ENCODE measurements around the gene PCNX2. TPM values are rescaled to one million over a fixed set of nuclear protein-coding genes. Genes with fewer than 3 reads are reported as not detected.

Gene PCNX2
- total RNA-seq, 2 donors from 2014 or later = 23.9 to 39.1 TPM

GRCh38 chr1:233086961-233087881 is 208.3 kb downstream of the PCNX2 start:
- Histone ChIP-seq H3K36me3 (ENCODE audit: control insufficient read depth, insufficient read depth, low read length) (no peaks in the 10 kb centered on the region), H3K9me3 (ENCODE audit: control insufficient read depth, low read length) (no peaks in the 10 kb centered on the region), H3K9ac (ENCODE audit: extremely low read depth, low read length, poor library complexity, severe bottlenecking) (no peak overlapping the region), H3K27ac (ENCODE audit: low read depth, low read length) (no peak overlapping the region), H3K4me1 (ENCODE audit: control insufficient read depth, insufficient read depth, low read length) (no peaks in the 10 kb centered on the region), H3K27me3 (ENCODE audit: control insufficient read depth, insufficient read depth, low read length, poor library complexity, severe bottlenecking) (no peaks in the 10 kb centered on the region), H3K4me3 (ENCODE audit: low read length) (no peak overlapping the region)
- H3K4me1 Mint-ChIP-seq = peaks cover 8% of the 10 kb centered on the region
- no peaks in the 10 kb centered on the region for H3K27me3 Mint-ChIP-seq (ENCODE audit: insufficient read depth)
- WGBS, 2 experiments (ENCODE audit: insufficient coverage in 1 of 2, insufficient read length in 1 of 2) = 81 to 88% methylated on average over 8 to 11 of the region's 11 CpGs
- no peak overlapping the region for H3K27ac Mint-ChIP-seq
- peaks cover 38% of the 10 kb centered on the region for H3K36me3 Mint-ChIP-seq (ENCODE audit: low read depth)
- no peak for DNase-seq
- H3K9me3 Mint-ChIP-seq = no peaks in the 10 kb centered on the region
- TF ChIP-seq CTCF (conservative IDR thresholded peaks at IDR 0.05) = no peak
- H3K4me3 Mint-ChIP-seq = no peak overlapping the region

- H3K27ac Mint-ChIP-seq = no peak overlapping the region
- Histone ChIP-seq H3K9ac (ENCODE audit: extremely low read depth, low read length, poor library complexity, severe bottlenecking) (no peak overlapping the region), H3K27ac (ENCODE audit: low read depth, low read length) (no peak overlapping the region), H3K4me1 (ENCODE audit: control insufficient read depth, insufficient read depth, low read length) (no peaks in the 10 kb centered on the region), H3K27me3 (ENCODE audit: control insufficient read depth, insufficient read depth, low read length, poor library complexity, severe bottlenecking) (no peaks in the 10 kb centered on the region), H3K9me3 (ENCODE audit: control insufficient read depth, low read length) (no peaks in the 10 kb centered on the region), H3K36me3 (ENCODE audit: control insufficient read depth, insufficient read depth, low read length) (no peaks in the 10 kb centered on the region), H3K4me3 (ENCODE audit: low read length) (no peak overlapping the region)
- no peak for DNase-seq
- no peak overlapping the region for H3K4me3 Mint-ChIP-seq
- no peaks in the 10 kb centered on the region for H3K27me3 Mint-ChIP-seq (ENCODE audit: insufficient read depth)
- H3K9me3 Mint-ChIP-seq = no peaks in the 10 kb centered on the region
- TF ChIP-seq CTCF (conservative IDR thresholded peaks at IDR 0.05) = no peak
- H3K4me1 Mint-ChIP-seq = peaks cover 8% of the 10 kb centered on the region
- 80 to 89% methylated on average over 1 to 3 of the region's 3 CpGs for WGBS, 2 experiments (ENCODE audit: insufficient coverage in 1 of 2, insufficient read length in 1 of 2)
- peaks cover 35% of the 10 kb centered on the region for H3K36me3 Mint-ChIP-seq (ENCODE audit: low read depth)
Observed at GRCh38 chr1:233085566-233085965, 210.0 kb downstream of the PCNX2 start.

GRCh38 chr1:233082778-233083550 is 212.6 kb downstream of the PCNX2 start:
- peaks cover 20% of the 10 kb centered on the region for H3K36me3 Mint-ChIP-seq (ENCODE audit: low read depth)
- H3K4me3 ChIP-seq (ENCODE audit: low read length) = no peak overlapping the region
- no peaks in the 10 kb centered on the region for H3K27me3 ChIP-seq (ENCODE audit: control insufficient read depth, insufficient read depth, low read length, poor library complexity, severe bottlenecking)
- no peaks in the 10 kb centered on the region for H3K27me3 Mint-ChIP-seq (ENCODE audit: insufficient read depth)
- H3K9me3 ChIP-seq (ENCODE audit: control insufficient read depth, low read length) = no peaks in the 10 kb centered on the region
- H3K36me3 ChIP-seq (ENCODE audit: control insufficient read depth, insufficient read depth, low read length) = no peaks in the 10 kb centered on the region
- H3K4me1 Mint-ChIP-seq = peaks cover 6% of the 10 kb centered on the region
- no peak overlapping the region for H3K27ac ChIP-seq (ENCODE audit: low read depth, low read length)
- no peak for DNase-seq
- H3K27ac Mint-ChIP-seq = peak overlapping the region; percentile 11
- 92 to 94% methylated on average over 7 to 12 of the region's 12 CpGs for WGBS, 2 experiments (ENCODE audit: insufficient coverage in 1 of 2, insufficient read length in 1 of 2)
- TF ChIP-seq CTCF (conservative IDR thresholded peaks at IDR 0.05) = no peak
- H3K4me1 ChIP-seq (ENCODE audit: control insufficient read depth, insufficient read depth, low read length) = no peaks in the 10 kb centered on the region
- H3K9ac ChIP-seq (ENCODE audit: extremely low read depth, low read length, poor library complexity, severe bottlenecking) = no peak overlapping the region
- H3K9me3 Mint-ChIP-seq = no peaks in the 10 kb centered on the region
- no peak overlapping the region for H3K4me3 Mint-ChIP-seq

Data from endodermal cell (in vitro differentiated cells).